ENCODE measurements around the gene ZBTB11. TPM values are rescaled to one million over a fixed set of nuclear protein-coding genes. Genes with fewer than 3 reads are reported as not detected.
A peak's percentile ranks its signal among the peaks of the same experiment; 100 is the strongest.

The ZBTB11 gene
- total and polyA plus RNA-seq, 2 of the 13 experiments (the other 11 are each of a cell fraction or from before 2014, with no cell fraction given): 5.9 to 18.1 TPM

DNA sequence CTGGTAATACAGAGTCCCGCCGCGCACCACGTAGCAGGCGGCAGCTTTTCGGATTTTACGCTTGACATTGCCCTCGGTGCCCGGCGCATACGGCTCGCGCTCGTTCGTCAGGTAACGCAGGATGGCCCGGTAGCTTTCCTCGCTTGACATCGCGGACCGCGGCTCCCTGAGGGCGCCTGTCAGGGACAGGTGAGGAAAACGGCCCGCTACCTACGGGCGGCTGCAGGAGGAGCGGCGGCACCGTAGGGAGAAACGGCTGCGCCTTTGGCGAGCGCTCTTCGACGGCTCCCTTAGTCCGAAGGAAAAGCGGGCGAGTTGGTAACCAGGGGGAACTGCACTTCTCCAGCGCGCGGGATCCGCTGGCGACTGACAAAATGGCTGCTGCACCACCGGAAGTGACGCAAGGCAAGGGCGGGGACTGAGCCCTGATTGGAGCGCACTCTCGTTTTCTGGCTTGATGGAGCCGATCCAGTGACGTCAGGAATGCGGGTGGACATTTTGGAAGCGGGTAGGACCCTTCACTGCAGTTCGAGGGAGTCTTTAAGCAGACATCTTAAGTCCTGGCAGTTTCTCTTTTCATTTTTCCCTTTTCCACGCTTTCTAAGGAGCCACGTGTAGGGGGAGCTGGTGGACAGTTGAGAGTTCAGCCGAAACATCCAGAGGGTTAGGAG, at the start of gene ZBTB11 (continued):
- peak; percentile 95 for TF ChIP-seq THAP11 (CRISPR knock-in tag; IDR thresholded peaks at IDR 0.05)
- TF ChIP-seq BCL3 (CRISPR knock-in tag; IDR thresholded peaks at IDR 0.05): 0 out of 2 replicates have a peak, but pooled peaks have one; percentile 19
- peak; percentile 31; the same call in 1 of the 2 replicates for TF ChIP-seq IKZF5 (CRISPR knock-in tag; IDR thresholded peaks at IDR 0.05)
- TF ChIP-seq CENPBD1 (CRISPR knock-in tag; IDR thresholded peaks at IDR 0.05; ENCODE audit: borderline replicate concordance, low read depth): no peak
- peak; percentile 99 for TF ChIP-seq CREM (IDR thresholded peaks at IDR 0.05)
- TF ChIP-seq CREM (CRISPR knock-in tag; IDR thresholded peaks at IDR 0.05): peak; percentile 63; the same call in 1 of the 2 replicates
- TF ChIP-seq STAT6 (CRISPR knock-in tag; IDR thresholded peaks at IDR 0.05; ENCODE audit: borderline replicate concordance): no peak; the same call in 1 of the 2 replicates
- no peak; the same call in 1 of the 2 replicates for TF ChIP-seq BRCA1 (CRISPR knock-in tag; IDR thresholded peaks at IDR 0.05)
- TF ChIP-seq MAZ (IDR thresholded peaks at IDR 0.05; ENCODE audit: borderline replicate concordance, low read depth, low read length): no peak; the same call in 1 of the 2 replicates
- no peak for TF ChIP-seq MAZ (CRISPR knock-in tag; IDR thresholded peaks at IDR 0.05; ENCODE audit: low read depth)
- TF ChIP-seq KMT2A (CRISPR knock-in tag; IDR thresholded peaks at IDR 0.05): peak; percentile 85
- no peak for TF ChIP-seq ZNF660 (CRISPR knock-in tag; IDR thresholded peaks at IDR 0.05; ENCODE audit: borderline replicate concordance, low read depth)
- TF ChIP-seq, protein P1, sequence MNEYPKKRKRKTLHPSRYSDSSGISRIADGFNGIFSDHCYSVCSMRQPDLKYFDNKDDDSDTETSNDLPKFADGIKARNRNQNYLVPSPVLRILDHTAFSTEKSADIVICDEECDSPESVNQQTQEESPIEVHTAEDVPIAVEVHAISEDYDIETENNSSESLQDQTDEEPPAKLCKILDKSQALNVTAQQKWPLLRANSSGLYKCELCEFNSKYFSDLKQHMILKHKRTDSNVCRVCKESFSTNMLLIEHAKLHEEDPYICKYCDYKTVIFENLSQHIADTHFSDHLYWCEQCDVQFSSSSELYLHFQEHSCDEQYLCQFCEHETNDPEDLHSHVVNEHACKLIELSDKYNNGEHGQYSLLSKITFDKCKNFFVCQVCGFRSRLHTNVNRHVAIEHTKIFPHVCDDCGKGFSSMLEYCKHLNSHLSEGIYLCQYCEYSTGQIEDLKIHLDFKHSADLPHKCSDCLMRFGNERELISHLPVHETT (CRISPR knock-in tag; conservative IDR thresholded peaks at IDR 0.05): no peak
- TF ChIP-seq HDAC2 (CRISPR knock-in tag; IDR thresholded peaks at IDR 0.05): peak; percentile 53; the same call in 1 of the 2 replicates
- TF ChIP-seq PHB2 (IDR thresholded peaks at IDR 0.05; ENCODE audit: partially characterized antibody): no peak
- TF ChIP-seq SATB2 (CRISPR knock-in tag; IDR thresholded peaks at IDR 0.05): peak; percentile 71; the same call in 1 of the 2 replicates
- TF ChIP-seq ZNF883 (CRISPR knock-in tag; IDR thresholded peaks at IDR 0.05; ENCODE audit: not compliant biosample characterization): peak; percentile 23
- TF ChIP-seq FOXA3 (CRISPR knock-in tag; IDR thresholded peaks at IDR 0.05): 0 out of 2 replicates have a peak, but pooled peaks have one; percentile 20
- TF ChIP-seq ZNF143 (CRISPR knock-in tag; IDR thresholded peaks at IDR 0.05): peak; percentile 76
- TF ChIP-seq MAF1 (CRISPR knock-in tag; IDR thresholded peaks at IDR 0.05; ENCODE audit: borderline replicate concordance): peak; percentile 80
- TF ChIP-seq TMF1 (CRISPR knock-in tag; IDR thresholded peaks at IDR 0.05; ENCODE audit: low read depth): no peak
- TF ChIP-seq KDM6A (CRISPR knock-in tag; IDR thresholded peaks at IDR 0.05; ENCODE audit: low read depth): no peak
- no peak for TF ChIP-seq ZBTB38 (CRISPR knock-in tag; IDR thresholded peaks at IDR 0.05)
- TF ChIP-seq ZNF619 (CRISPR knock-in tag; IDR thresholded peaks at IDR 0.05): no peak
- TF ChIP-seq EHMT2 (IDR thresholded peaks at IDR 0.05; ENCODE audit: borderline replicate concordance, low read depth, low read length): no peak

All from HepG2 (cell line).